Stimulated activated CD8-positive, alpha-beta memory T cell treated with anti-CD3 and anti-CD28 coated beads, Interleukin-7, amount 100 ng/mL, for 4 hours (primary cell): Measurements from ENCODE around the gene PKN2.

Source experiments
- DNase-seq, 2 donors: peaks; one replicate each; pipeline ENCODE4 v3.0.0-alpha.2; 2020; ENCODE audit warnings: low read depth in 2 of 2

Gene PKN2

DNA sequence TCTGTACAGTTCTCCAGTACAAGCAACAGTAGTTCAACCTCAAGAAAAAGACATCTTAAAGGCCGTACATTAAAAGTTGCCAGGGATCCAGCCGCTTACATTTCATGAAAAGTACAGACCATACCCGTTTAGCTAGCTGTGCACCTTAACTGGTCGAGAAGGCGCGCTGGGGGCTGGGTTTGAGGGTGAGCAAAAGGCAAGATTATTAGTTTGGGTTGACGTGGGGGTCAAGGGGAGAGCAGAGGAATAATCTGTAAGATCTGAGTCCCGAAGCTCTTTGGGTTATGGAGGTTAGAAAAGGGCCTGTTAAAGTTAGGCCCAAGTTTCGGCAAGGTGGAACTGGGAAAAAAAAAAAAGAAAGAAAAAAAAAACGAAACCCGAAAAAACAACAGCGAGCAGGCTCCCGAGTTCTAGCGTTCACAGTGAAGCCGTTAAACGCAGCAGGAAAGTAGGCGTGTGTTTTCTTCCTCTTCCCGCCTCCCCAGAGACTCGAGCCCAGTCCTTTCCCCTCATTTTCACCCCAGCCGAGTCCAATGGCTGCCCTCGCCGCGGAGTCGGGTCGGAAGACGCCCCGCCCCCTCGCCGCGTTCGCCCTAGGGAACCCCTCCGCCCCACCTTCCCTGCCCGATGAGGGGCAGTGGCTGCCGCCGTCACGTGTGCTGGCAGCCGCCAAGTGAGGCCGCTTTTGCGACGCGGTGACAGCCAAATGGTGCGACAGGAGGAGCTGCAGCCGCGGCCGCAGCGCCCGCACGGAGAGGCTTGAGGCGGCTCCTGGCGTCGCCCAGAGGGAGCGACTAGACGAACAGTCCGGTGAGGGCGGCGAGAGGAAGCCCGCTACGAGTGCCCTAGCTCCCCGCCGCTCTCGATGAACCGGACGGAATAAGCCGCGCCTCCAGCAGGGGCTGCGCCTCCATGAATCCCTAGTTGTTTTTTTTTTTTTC, at the start of gene PKN2:
Gene PKN2, plus strand, starts transcription at position 733 of the 941 bp plus-strand sequence. CDS start 308 bp downstream, outside the sequence.
- peak; percentile 92 to 98 for DNase-seq

DNA sequence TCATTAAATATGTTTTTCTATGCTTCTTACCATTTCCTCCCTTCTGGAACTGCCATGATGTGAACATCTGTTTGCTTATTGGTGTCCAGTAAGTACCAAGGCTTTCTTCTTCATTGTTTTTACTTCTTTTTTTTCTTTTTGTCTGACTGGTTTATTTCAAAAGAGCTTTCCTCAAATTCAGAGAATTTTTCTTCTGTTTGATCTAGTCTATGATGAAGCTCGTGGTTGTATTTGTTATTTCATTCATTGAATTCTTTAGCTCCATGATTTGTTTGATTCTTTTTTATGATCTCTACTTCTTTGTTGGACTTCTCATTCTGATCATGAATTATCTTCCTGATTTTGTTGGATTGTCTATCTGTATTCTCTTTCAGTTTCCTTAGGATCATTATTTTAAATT, 49.5 kb upstream of the PKN2 start:
- no peak for DNase-seq

- DNase-seq: no peak
These were observed 44.0 kb upstream of the PKN2 start for GRCh38 chr1:88640060-88640459.

DNA sequence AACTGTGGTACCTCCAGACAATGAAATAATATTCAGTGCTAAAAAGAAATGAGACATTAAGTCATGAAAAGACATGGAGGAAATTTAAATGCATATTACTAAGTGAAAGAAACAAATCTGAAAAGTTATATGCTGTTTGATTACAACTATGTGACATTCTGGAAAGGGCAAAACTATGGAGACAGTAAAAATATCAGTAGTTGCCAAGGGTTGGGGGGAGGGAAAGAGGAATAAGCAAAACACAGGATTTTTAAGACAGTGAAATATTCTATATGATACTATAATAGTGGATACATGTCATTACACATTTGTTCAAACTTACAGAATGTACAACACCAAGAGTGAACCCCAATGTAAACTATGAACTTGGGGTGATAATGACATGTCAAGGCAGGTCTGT, 38.2 kb upstream of the PKN2 start:
- DNase-seq: no peak

GRCh38 chr1:88646476-88647248, 37.4 kb upstream of the PKN2 start:
- DNase-seq: no peak

GRCh38 chr1:88647249-88647645, 36.8 kb upstream of the PKN2 start:
- DNase-seq: no peak

GRCh38 chr1:88647749-88648415, 36.2 kb upstream of the PKN2 start:
- DNase-seq: no peak

DNA sequence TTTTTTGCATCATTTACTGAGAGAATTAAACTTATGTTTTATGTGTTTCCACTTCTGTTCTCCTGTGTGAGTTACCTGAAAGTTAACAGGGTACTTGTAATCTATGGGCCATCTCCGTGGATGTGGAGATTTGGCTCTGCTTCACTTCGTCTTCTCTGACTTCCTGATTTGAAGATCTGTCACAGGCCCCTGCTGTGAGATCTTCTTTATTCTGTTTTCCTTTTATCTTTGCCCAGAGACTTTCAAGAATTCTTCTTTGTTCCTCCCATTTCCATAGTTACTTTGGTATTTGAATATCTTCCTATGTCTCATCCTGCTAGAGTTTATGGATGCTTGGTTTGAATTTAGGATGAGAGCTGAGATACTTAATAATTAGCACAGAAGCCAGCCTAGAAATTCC, 35.4 kb upstream of the PKN2 start:
- DNase-seq: no peak

- no peak for DNase-seq
These were observed 34.1 kb upstream of the PKN2 start for GRCh38 chr1:88649932-88650331.

DNA sequence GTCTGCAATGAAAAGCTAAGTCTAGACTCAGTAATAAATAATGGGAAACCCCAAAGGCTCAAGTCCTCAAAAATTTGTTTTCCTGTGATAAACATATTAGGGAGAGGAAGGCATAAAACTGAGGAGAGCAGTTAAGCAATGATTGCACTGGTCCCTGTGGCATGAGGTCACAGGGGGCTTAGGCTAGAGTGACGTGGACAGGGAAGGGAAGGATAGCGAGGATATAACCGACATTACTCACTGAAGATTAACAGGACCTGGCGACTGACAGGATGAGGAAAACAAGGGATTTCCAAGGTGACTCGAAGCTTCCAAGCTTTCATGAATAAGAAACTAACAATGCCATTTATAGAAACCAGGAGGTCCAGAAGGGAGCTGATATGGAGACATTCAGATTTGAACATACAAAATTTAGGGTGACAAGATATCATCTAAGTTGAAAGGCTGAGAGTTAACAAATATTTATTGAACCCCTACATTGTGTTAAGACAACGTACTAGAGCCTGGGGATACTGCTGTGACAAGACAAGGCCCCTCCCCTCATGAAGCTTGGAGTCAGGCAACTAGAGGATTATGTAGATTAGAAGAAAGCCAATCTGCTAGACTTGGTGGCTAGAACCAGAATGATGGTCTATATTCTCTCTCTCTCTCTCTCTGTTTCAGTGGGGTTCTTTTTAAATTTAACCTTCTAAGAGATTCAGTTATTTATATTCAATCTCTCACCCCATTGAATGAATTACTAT, 33.2 kb upstream of the PKN2 start:
- no peak for DNase-seq

DNA sequence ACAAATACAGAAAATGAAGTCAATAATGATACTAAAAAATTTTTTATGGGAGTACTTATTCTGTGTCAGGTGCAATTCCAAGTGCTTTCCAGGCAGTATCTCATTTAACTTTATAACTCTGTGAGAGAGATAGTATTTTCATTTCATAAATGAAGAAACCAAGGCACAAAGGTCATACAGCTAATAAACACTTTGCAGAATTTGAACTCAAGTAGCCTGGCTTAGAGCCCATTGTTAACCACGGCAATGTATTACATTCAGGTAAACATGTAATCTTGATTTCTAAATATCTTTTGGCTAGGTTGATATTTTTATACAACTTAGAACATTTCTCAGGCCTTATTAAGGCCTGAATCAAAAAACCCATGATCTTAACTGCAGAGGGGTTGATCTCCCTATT, 28.9 kb upstream of the PKN2 start:
- no peak for DNase-seq

GRCh38 chr1:88655685-88656299, 28.3 kb upstream of the PKN2 start:
- no peak for DNase-seq

DNA sequence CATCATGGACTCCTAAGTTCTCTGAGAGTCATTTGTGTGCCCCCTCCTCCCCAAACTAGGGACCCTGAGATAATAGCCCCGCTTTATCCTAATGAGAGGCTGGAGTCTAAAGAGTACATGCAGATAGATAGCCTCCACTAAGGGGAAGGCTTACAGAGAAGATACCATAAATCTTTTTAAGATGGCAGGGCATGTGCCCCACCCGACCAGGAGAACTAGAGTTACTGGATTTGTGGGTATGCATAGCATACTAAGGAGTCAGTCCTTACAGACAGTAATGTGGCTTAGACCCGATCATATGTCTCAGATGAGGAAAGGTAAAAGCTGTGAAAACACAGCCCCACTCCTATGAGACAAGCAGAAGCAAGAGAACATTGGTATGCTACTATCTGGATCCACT, 25.7 kb upstream of the PKN2 start:
- DNase-seq: no peak

DNA sequence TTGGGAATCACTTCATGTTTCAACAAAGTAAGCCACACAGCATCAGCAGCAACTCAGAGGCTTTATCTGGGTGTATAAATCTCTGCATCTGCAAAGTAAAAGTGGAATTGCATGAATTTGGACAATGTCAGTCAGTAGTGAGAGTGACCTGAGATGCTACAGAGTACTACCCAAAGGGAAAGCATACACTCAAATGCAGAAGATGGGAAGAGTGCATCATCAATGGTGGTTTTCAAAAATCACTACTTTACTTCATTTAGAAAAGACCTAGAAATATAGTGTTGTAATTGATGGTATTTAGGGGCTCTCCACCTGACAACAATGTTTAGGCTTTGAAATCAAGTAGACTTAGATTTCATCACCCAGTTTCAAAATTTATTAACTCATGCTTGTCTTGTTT, 24.5 kb upstream of the PKN2 start:
- no peak for DNase-seq

- no peak for DNase-seq
These were observed 22.9 kb upstream of the PKN2 start for GRCh38 chr1:88661188-88661587.

GRCh38 chr1:88661951-88662699, 21.9 kb upstream of the PKN2 start:
- no peak for DNase-seq

GRCh38 chr1:88662723-88663122, 21.4 kb upstream of the PKN2 start:
- no peak for DNase-seq

DNA sequence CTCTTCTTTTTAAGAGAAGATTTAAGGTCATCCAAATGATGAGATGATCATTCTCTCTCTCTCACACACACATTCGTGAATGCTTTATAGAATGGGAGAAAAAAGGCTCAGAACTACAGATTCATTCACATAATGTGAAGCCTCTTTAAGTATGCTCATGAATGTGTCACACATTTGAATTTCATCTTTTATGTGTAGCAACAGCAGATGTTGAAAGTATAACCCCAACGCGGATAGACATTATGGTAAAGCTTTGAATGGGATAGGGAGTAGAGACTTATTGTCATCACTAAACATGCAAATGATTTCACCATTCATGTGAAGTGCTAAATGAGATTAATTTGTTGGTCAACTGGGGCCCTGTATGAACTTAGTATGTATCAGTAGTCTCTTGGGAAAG, 15.7 kb upstream of the PKN2 start:
- no peak for DNase-seq

GRCh38 chr1:88670462-88670861, 13.6 kb upstream of the PKN2 start:
- no peak for DNase-seq

- no peak for DNase-seq
These were observed 10.6 kb upstream of the PKN2 start for GRCh38 chr1:88673446-88673845.
